Measurements from ENCODE around the gene TBXAS1.

GRCh38 chr7:139830292-139830691 lies 1.2 kb downstream of the TBXAS1 start:
- no peak for TF ChIP-seq CTCF (IDR thresholded peaks at IDR 0.05; ENCODE audit: extremely low read depth in 1 of 2, insufficient read depth in 1 of 2, low read depth in 1 of 2, low read length in 2 of 2)
- no peak for TF ChIP-seq POLR2A (IDR thresholded peaks at IDR 0.05; ENCODE audit: low read depth, low read length)
- TF ChIP-seq EZH2 (IDR thresholded peaks at IDR 0.05; ENCODE audit: borderline replicate concordance, low read depth, low read length, severe bottlenecking): no peak
- TF ChIP-seq POLR2AphosphoS5 (IDR thresholded peaks at IDR 0.05; ENCODE audit: insufficient read depth, low read depth, low read length): no peak
- no peak for TF ChIP-seq GATA2 (IDR thresholded peaks at IDR 0.05; ENCODE audit: insufficient read depth, insufficient read length, low read depth, low read length)
- TF ChIP-seq JUN (IDR thresholded peaks at IDR 0.05; ENCODE audit: borderline replicate concordance, insufficient read depth, insufficient read length, low read depth): no peak
- TF ChIP-seq MYC (IDR thresholded peaks at IDR 0.05; ENCODE audit: low read depth, low read length): no peak
- TF ChIP-seq MAX (IDR thresholded peaks at IDR 0.05; ENCODE audit: insufficient read depth, insufficient read length): no peak
- no peak for TF ChIP-seq FOS (IDR thresholded peaks at IDR 0.05; ENCODE audit: borderline replicate concordance, insufficient read depth, low read length)
